Astrocyte of the cerebellum (primary cell): ENCODE data around the gene TM4SF20.

Experiments used
- DNase-seq: peaks from one replicate; pipeline ENCODE4 v3.0.0-alpha.2; 2011; ENCODE audit warnings: low read depth
- H3K4me3 ChIP-seq: 2 replicates; pipeline ENCODE4 v1.5.1; 2011; ENCODE audit warnings: mild to moderate bottlenecking, low read depth, low read length, moderate library complexity
- in situ Hi-C: cut with HindIII; loops from 2 replicates; pipeline ENCODE4 v1.10.0; 2017; ENCODE audit warnings: low sequenced_read_pairs
- TF ChIP-seq, protein P1 (sequence below): IDR thresholded peaks from 2 replicates; pipeline ENCODE4 v1.5.1; 2012; ENCODE audit warnings: low read length, low read depth, moderate library complexity, mild to moderate bottlenecking; ENCODE audit errors: missing control alignments

Gene TM4SF20

DNA sequence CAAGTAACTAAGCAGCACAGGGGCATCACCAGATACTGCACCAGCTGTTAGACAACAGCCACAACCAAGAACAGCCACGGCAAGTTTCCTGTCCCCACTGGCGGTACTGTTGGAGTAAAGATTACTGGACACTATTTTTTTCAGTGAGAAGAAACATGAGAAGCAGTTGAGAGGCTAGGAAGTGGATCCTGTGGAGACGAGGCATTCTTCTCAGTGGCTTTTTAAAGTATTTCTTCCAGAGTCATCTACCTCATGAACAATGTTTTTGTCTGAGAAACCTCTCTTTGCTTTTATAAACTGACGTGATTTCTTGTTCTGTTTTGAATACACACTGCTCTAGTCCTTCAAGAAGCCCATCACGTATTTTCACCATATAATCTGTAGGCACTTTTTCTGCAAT, 18.8 kb downstream of the TM4SF20 start:
- in situ Hi-C loops = no loop called here
- DNase-seq = no peak

DNA sequence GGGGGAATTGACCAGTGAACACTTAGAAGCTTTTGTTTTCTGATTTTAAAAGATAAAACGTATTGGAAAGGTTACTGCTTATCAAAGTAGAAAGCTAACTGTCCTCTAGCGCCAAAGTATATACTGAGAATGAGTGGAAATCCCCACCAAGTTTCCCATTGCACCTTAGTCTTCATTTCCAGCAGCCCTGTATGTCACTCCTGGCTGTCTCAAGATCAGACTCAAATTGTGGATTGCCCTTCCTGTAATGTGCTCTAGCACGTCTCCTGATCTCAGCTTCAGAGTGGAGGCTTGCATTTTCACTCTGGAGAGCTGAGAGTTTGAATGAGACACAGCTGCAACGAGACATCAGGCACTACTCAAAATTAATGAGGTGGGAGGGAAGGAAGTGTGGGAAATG, 27.5 kb downstream of the TM4SF20 start:
- no peak for DNase-seq
- H3K4me3 ChIP-seq = no peak overlapping the region
- in situ Hi-C loops = no loop called here
- TF ChIP-seq, protein P1, sequence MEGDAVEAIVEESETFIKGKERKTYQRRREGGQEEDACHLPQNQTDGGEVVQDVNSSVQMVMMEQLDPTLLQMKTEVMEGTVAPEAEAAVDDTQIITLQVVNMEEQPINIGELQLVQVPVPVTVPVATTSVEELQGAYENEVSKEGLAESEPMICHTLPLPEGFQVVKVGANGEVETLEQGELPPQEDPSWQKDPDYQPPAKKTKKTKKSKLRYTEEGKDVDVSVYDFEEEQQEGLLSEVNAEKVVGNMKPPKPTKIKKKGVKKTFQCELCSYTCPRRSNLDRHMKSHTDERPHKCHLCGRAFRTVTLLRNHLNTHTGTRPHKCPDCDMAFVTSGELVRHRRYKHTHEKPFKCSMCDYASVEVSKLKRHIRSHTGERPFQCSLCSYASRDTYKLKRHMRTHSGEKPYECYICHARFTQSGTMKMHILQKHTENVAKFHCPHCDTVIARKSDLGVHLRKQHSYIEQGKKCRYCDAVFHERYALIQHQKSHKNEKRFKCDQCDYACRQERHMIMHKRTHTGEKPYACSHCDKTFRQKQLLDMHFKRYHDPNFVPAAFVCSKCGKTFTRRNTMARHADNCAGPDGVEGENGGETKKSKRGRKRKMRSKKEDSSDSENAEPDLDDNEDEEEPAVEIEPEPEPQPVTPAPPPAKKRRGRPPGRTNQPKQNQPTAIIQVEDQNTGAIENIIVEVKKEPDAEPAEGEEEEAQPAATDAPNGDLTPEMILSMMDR = no peak

More for the DNA sequence above, 18.8 kb downstream of the TM4SF20 start:
- TF ChIP-seq, protein P1 = no peak
- no peak overlapping the region for H3K4me3 ChIP-seq

DNA sequence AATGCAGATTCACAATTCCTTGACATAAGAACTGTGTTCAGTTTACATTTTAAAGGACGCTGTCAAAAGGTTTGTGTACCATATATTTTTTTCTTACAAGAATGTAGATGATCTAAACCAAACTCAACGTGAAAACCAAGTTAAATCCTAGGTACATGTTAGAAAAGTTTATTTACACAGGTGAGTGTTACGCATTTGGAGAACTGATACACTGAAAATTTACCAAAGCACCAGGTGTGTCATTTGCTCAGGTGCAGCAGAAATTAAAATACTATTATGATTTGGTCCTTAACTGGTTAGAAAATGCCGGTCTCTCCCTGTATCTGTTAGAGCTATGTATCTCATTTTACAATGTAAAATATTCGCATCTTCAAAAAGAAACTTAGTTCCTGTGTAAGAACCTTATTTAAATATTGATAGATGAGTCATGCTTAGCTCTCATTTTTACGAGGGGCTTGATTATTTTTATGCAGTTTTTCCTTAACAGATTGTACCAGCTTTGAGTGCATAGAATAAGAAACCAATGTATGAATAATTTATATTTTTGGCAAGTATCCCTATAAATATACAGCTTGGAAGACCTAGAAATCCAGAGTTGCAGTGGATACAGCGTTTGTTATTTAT, 29.0 kb downstream of the TM4SF20 start:
- in situ Hi-C loops = no loop called here

DNA sequence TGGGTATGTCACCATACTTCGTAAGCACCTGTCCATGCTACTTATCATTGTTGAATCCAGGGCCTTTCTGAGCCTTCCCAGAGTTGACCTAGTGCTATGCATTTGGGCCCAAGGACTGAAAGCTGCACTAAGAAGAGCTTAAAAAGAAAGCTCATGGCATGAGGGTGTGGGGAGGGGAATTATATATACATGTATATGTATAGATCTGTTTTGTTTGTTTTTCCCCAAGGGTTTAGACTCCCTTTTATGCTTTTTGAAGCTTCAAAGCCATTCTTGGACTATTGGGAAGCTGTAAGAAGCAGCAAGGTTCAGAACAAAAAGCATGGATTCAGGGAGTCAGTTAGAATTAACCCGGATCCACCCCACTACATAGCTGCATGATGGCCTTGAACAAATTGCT, 30.8 kb downstream of the TM4SF20 start:
- H3K4me3 ChIP-seq = no peak overlapping the region
- no peak for DNase-seq
- TF ChIP-seq, protein P1 = no peak
- in situ Hi-C loops = no loop called here

More for the DNA sequence above, 29.0 kb downstream of the TM4SF20 start:
- DNase-seq = no peak
- TF ChIP-seq, protein P1 = no peak
- H3K4me3 ChIP-seq = no peak overlapping the region

DNA sequence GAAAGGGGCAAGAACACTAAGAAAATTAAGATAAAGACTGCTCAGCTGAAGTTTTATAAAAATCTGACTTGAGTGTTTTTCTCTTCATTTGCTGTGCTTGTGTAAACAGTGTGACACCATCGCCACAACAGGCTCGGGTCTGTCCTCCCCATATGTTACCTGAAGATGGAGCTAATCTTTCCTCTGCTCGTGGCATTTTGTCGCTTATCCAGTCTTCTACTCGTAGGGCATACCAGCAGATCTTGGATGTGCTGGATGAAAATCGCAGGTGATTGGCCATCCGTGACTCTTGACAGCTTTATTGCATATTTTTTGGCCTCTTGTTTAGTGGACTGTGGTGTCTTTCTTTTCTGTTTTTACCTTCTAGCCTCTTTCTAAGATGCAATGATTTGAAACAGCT, 32.0 kb downstream of the TM4SF20 start:
- DNase-seq = no peak
- TF ChIP-seq, protein P1 = no peak
- H3K4me3 ChIP-seq = no peak overlapping the region
- in situ Hi-C loops = no loop called here

DNA sequence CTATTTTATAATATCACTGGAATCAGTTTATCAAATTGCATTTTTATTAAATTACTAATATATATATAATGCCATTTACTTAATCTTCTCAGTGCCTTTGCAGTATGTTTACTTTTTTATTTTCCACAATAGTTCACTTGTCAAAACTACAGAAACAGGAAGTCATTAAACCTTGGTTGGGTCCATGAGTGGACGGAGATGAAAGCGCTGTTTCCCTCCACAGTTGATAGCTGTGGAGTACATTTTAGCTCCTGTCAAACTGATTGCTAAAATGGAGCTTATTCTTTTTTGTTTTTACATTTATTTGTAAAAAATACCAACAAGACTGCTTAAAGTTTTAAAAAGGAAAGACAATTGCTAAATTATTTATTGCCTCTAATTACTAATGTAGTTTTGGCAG, 34.9 kb downstream of the TM4SF20 start:
- no peak for DNase-seq
- TF ChIP-seq, protein P1 = no peak
- H3K4me3 ChIP-seq = no peak overlapping the region
- in situ Hi-C loops = no loop called here
